ENCODE data around the gene WDR93.

The WDR93 gene

GRCh38 chr15:89672221-89673164 is 18.1 kb upstream of the WDR93 start:
- POLR2A ChIA-PET = no interaction called here

GRCh38 chr15:89673165-89673512 is 17.5 kb upstream of the WDR93 start:
- CTCF ChIA-PET = interaction anchor here (0.7 to 6.8 kb wide), 7 partner anchors 9 to 73 kb away, joined by 3 to 46 read pairs (median 3); no protein-coding TSS in a partner anchor

More at GRCh38 chr15:89672221-89673164, 18.1 kb upstream of the WDR93 start:
- Histone ChIP-seq H3K27me3 (replicated peaks in 2 of 5; ENCODE audit: control insufficient read depth in 4 of 5, insufficient read depth in 5 of 5, low read length in 4 of 5) (no peaks in the 10 kb centered on the region), H3K4me1 (ENCODE audit: control extremely low read depth in 1 of 4, control insufficient read depth in 4 of 4, insufficient read depth in 4 of 4, low read length in 3 of 4) (no peaks in the 10 kb centered on the region), H3K9me3 (ENCODE audit: control extremely low read depth in 1 of 5, control insufficient read depth in 4 of 5, insufficient read depth in 2 of 5, low read depth in 1 of 5, low read length in 4 of 5) (no peaks in the 10 kb centered on the region), H3K27ac (ENCODE audit: insufficient read depth in 1 of 2, low read depth in 1 of 2, low read length in 2 of 2, poor library complexity in 1 of 2, severe bottlenecking in 2 of 2) (no peak overlapping the region), H3K4me3 (ENCODE audit: control insufficient read depth in 1 of 7, extremely low read depth in 1 of 7, insufficient read depth in 4 of 7, low read depth in 2 of 7, low read length in 6 of 7) (no peak overlapping the region), H3K36me3 (ENCODE audit: control insufficient read depth in 4 of 4, insufficient read depth in 4 of 4, low read length in 3 of 4) (no peaks in the 10 kb centered on the region)
- over 99% methylated on average over 10 of the region's 12 CpGs for WGBS (ENCODE audit: insufficient coverage)
- DNase-seq = no peak
- CTCF ChIA-PET = interaction anchor here (0.7 to 6.8 kb wide), 7 partner anchors 8 to 72 kb away, joined by 3 to 46 read pairs (median 3); no protein-coding TSS in a partner anchor

GRCh38 chr15:89674526-89674925 is 16.1 kb upstream of the WDR93 start:
- no peak overlapping the region for H3K27ac ChIP-seq (ENCODE audit: insufficient read depth in 1 of 2, low read depth in 1 of 2, low read length in 2 of 2, poor library complexity in 1 of 2, severe bottlenecking in 2 of 2)
- CTCF ChIA-PET = interaction anchor here (2.6 to 6.8 kb wide), 2 partner anchors 10 to 15 kb away, joined by 13 to 46 read pairs; no protein-coding TSS in a partner anchor
- H3K27me3 ChIP-seq (replicated peaks in 2 of 5; ENCODE audit: control insufficient read depth in 4 of 5, insufficient read depth in 5 of 5, low read length in 4 of 5) = no peaks in the 10 kb centered on the region
- WGBS (ENCODE audit: insufficient coverage) = 72% methylated on average over 3 of the region's 4 CpGs
- H3K9me3 ChIP-seq (ENCODE audit: control extremely low read depth in 1 of 5, control insufficient read depth in 4 of 5, insufficient read depth in 2 of 5, low read depth in 1 of 5, low read length in 4 of 5) = no peaks in the 10 kb centered on the region
- H3K4me3 ChIP-seq (ENCODE audit: control insufficient read depth in 1 of 7, extremely low read depth in 1 of 7, insufficient read depth in 4 of 7, low read depth in 2 of 7, low read length in 6 of 7) = no peak overlapping the region
- no peaks in the 10 kb centered on the region for H3K36me3 ChIP-seq (ENCODE audit: control insufficient read depth in 4 of 4, insufficient read depth in 4 of 4, low read length in 3 of 4)
- DNase-seq = peak in 2 of 3 donors; percentile 37 to 41
- POLR2A ChIA-PET = no interaction called here
- H3K4me1 ChIP-seq (ENCODE audit: control extremely low read depth in 1 of 4, control insufficient read depth in 4 of 4, insufficient read depth in 4 of 4, low read length in 3 of 4) = no peaks in the 10 kb centered on the region

More at GRCh38 chr15:89673165-89673512, 17.5 kb upstream of the WDR93 start:
- POLR2A ChIA-PET = no interaction called here
- Histone ChIP-seq H3K36me3 (ENCODE audit: control insufficient read depth in 4 of 4, insufficient read depth in 4 of 4, low read length in 3 of 4) (no peaks in the 10 kb centered on the region), H3K4me1 (ENCODE audit: control extremely low read depth in 1 of 4, control insufficient read depth in 4 of 4, insufficient read depth in 4 of 4, low read length in 3 of 4) (no peaks in the 10 kb centered on the region), H3K27me3 (replicated peaks in 2 of 5; ENCODE audit: control insufficient read depth in 4 of 5, insufficient read depth in 5 of 5, low read length in 4 of 5) (no peaks in the 10 kb centered on the region), H3K4me3 (ENCODE audit: control insufficient read depth in 1 of 7, extremely low read depth in 1 of 7, insufficient read depth in 4 of 7, low read depth in 2 of 7, low read length in 6 of 7) (no peak overlapping the region), H3K9me3 (ENCODE audit: control extremely low read depth in 1 of 5, control insufficient read depth in 4 of 5, insufficient read depth in 2 of 5, low read depth in 1 of 5, low read length in 4 of 5) (no peaks in the 10 kb centered on the region), H3K27ac (ENCODE audit: insufficient read depth in 1 of 2, low read depth in 1 of 2, low read length in 2 of 2, poor library complexity in 1 of 2, severe bottlenecking in 2 of 2) (no peak overlapping the region)
- peak in 2 of 3 donors; percentile 60 to 66 for DNase-seq
- 86% methylated on average over 11 of the region's 12 CpGs for WGBS (ENCODE audit: insufficient coverage)

GRCh38 chr15:89675606-89676005 is 15.0 kb upstream of the WDR93 start:
- no peaks in the 10 kb centered on the region for H3K9me3 ChIP-seq (ENCODE audit: control extremely low read depth in 1 of 5, control insufficient read depth in 4 of 5, insufficient read depth in 2 of 5, low read depth in 1 of 5, low read length in 4 of 5)
- H3K27ac ChIP-seq (ENCODE audit: insufficient read depth in 1 of 2, low read depth in 1 of 2, low read length in 2 of 2, poor library complexity in 1 of 2, severe bottlenecking in 2 of 2) = no peak overlapping the region
- POLR2A ChIA-PET = no interaction called here
- no peak for DNase-seq
- H3K36me3 ChIP-seq (ENCODE audit: control insufficient read depth in 4 of 4, insufficient read depth in 4 of 4, low read length in 3 of 4) = no peaks in the 10 kb centered on the region
- H3K27me3 ChIP-seq (replicated peaks in 2 of 5; ENCODE audit: control insufficient read depth in 4 of 5, insufficient read depth in 5 of 5, low read length in 4 of 5) = peaks cover 0 to under 1% (median 0%) of the 10 kb centered on the region in 5 experiments
- no CpG with 5 or more reads among the region's 6 CpGs for WGBS (ENCODE audit: insufficient coverage)
- H3K4me3 ChIP-seq (ENCODE audit: control insufficient read depth in 1 of 7, extremely low read depth in 1 of 7, insufficient read depth in 4 of 7, low read depth in 2 of 7, low read length in 6 of 7) = no peak overlapping the region
- no peaks in the 10 kb centered on the region for H3K4me1 ChIP-seq (ENCODE audit: control extremely low read depth in 1 of 4, control insufficient read depth in 4 of 4, insufficient read depth in 4 of 4, low read length in 3 of 4)
- CTCF ChIA-PET = interaction anchor here (6.8 kb wide), 1 partner anchor 16 kb away, joined by 46 read pairs; no protein-coding TSS in a partner anchor

GRCh38 chr15:89677381-89677780 is 13.2 kb upstream of the WDR93 start:
- Histone ChIP-seq H3K27ac (ENCODE audit: insufficient read depth in 1 of 2, low read depth in 1 of 2, low read length in 2 of 2, poor library complexity in 1 of 2, severe bottlenecking in 2 of 2) (no peak overlapping the region), H3K36me3 (ENCODE audit: control insufficient read depth in 4 of 4, insufficient read depth in 4 of 4, low read length in 3 of 4) (no peaks in the 10 kb centered on the region), H3K4me1 (ENCODE audit: control extremely low read depth in 1 of 4, control insufficient read depth in 4 of 4, insufficient read depth in 4 of 4, low read length in 3 of 4) (no peaks in the 10 kb centered on the region), H3K27me3 (replicated peaks in 2 of 5; ENCODE audit: control insufficient read depth in 4 of 5, insufficient read depth in 5 of 5, low read length in 4 of 5) (peaks cover 0 to 3% (median 0%) of the 10 kb centered on the region in 5 experiments), H3K9me3 (ENCODE audit: control extremely low read depth in 1 of 5, control insufficient read depth in 4 of 5, insufficient read depth in 2 of 5, low read depth in 1 of 5, low read length in 4 of 5) (no peaks in the 10 kb centered on the region), H3K4me3 (ENCODE audit: control insufficient read depth in 1 of 7, extremely low read depth in 1 of 7, insufficient read depth in 4 of 7, low read depth in 2 of 7, low read length in 6 of 7) (no peak overlapping the region)
- DNase-seq = no peak
- ChIA-PET POLR2A (no interaction called here), CTCF (no interaction called here)
- no CpG with 5 or more reads among the region's 1 CpG for WGBS (ENCODE audit: insufficient coverage)

GRCh38 chr15:89679212-89679611 is 11.4 kb upstream of the WDR93 start, which contains the start of gene PLIN1:
TSS of gene PLIN1 (minus strand) at chr15:89679367. CDS start at chr15:89677489, 1,878 bp downstream.
- POLR2A ChIA-PET = no interaction called here
- no peak for DNase-seq
- Histone ChIP-seq H3K36me3 (ENCODE audit: control insufficient read depth in 4 of 4, insufficient read depth in 4 of 4, low read length in 3 of 4) (peaks cover 0 to 15% (median 7%) of the 10 kb centered on the region in 4 experiments), H3K9me3 (ENCODE audit: control extremely low read depth in 1 of 5, control insufficient read depth in 4 of 5, insufficient read depth in 2 of 5, low read depth in 1 of 5, low read length in 4 of 5) (no peaks in the 10 kb centered on the region), H3K4me3 (ENCODE audit: control insufficient read depth in 1 of 7, extremely low read depth in 1 of 7, insufficient read depth in 4 of 7, low read depth in 2 of 7, low read length in 6 of 7) (no peak within 1 kb of the TSS), H3K27me3 (replicated peaks in 2 of 5; ENCODE audit: control insufficient read depth in 4 of 5, insufficient read depth in 5 of 5, low read length in 4 of 5) (peaks cover 0 to 3% (median 0%) of the 10 kb centered on the region in 5 experiments), H3K4me1 (ENCODE audit: control extremely low read depth in 1 of 4, control insufficient read depth in 4 of 4, insufficient read depth in 4 of 4, low read length in 3 of 4) (no peaks in the 10 kb centered on the region), H3K27ac (ENCODE audit: insufficient read depth in 1 of 2, low read depth in 1 of 2, low read length in 2 of 2, poor library complexity in 1 of 2, severe bottlenecking in 2 of 2) (no peak within 1 kb of the TSS)
- WGBS (ENCODE audit: insufficient coverage) = 100% methylated on average over 2 of the region's 2 CpGs
- CTCF ChIA-PET = no interaction called here

- WGBS (ENCODE audit: insufficient coverage) = 90% methylated on average over 3 of the region's 5 CpGs
- Histone ChIP-seq H3K27ac (ENCODE audit: insufficient read depth in 1 of 2, low read depth in 1 of 2, low read length in 2 of 2, poor library complexity in 1 of 2, severe bottlenecking in 2 of 2) (no peak overlapping the region), H3K4me1 (ENCODE audit: control extremely low read depth in 1 of 4, control insufficient read depth in 4 of 4, insufficient read depth in 4 of 4, low read length in 3 of 4) (no peaks in the 10 kb centered on the region), H3K36me3 (ENCODE audit: control insufficient read depth in 4 of 4, insufficient read depth in 4 of 4, low read length in 3 of 4) (peaks cover 2 to 16% (median 7%) of the 10 kb centered on the region in 4 experiments), H3K4me3 (ENCODE audit: control insufficient read depth in 1 of 7, extremely low read depth in 1 of 7, insufficient read depth in 4 of 7, low read depth in 2 of 7, low read length in 6 of 7) (no peak overlapping the region), H3K27me3 (replicated peaks in 2 of 5; ENCODE audit: control insufficient read depth in 4 of 5, insufficient read depth in 5 of 5, low read length in 4 of 5) (peaks cover 0 to 3% (median 0%) of the 10 kb centered on the region in 5 experiments), H3K9me3 (ENCODE audit: control extremely low read depth in 1 of 5, control insufficient read depth in 4 of 5, insufficient read depth in 2 of 5, low read depth in 1 of 5, low read length in 4 of 5) (no peaks in the 10 kb centered on the region)
- ChIA-PET CTCF (no interaction called here), POLR2A (no interaction called here)
- DNase-seq = no peak
Measured at GRCh38 chr15:89680282-89680873, 10.2 kb upstream of the WDR93 start.
